PFSK-1 (cell line): Measurements from ENCODE around the gene PUS10.

Source experiments
- FOXP2 ChIP-seq: optimal IDR thresholded peaks from 2 replicates; pipeline ENCODE3; 2011; ENCODE audit warnings: borderline replicate concordance, control low read depth, inconsistent platforms; ENCODE audit not compliant: insufficient read depth; ENCODE audit errors: extremely low read length, extremely low read depth
- POLR2AphosphoS5 ChIP-seq: IDR thresholded peaks from 2 replicates; pipeline ENCODE4 v1.6.1; 2012; ENCODE audit warnings: low read depth, mild to moderate bottlenecking, control low read depth, low read length, moderate library complexity
- SIN3A ChIP-seq: IDR thresholded peaks from 2 replicates; pipeline ENCODE4 v1.6.1; 2012; ENCODE audit warnings: mild to moderate bottlenecking, low read length, moderate library complexity, borderline replicate concordance; ENCODE audit not compliant: insufficient read depth
- TAF1 ChIP-seq: IDR thresholded peaks from 2 replicates; pipeline ENCODE4 v1.6.1; 2012; ENCODE audit warnings: low read length, control low read depth, borderline replicate concordance; ENCODE audit not compliant: insufficient read depth
- TF ChIP-seq, protein P1 (sequence below), 2 experiments: IDR thresholded peaks; 2 replicates each; pipeline versions ENCODE4 v1.6.1 to v1.8.0; 2011 to 2012; ENCODE audit warnings: low read depth in 2 of 2, low read length in 2 of 2, control low read depth in 1 of 2, inconsistent platforms in 1 of 2, mild to moderate bottlenecking in 1 of 2, moderate library complexity in 1 of 2; ENCODE audit not compliant: insufficient read depth in 1 of 2

The PUS10 gene

DNA sequence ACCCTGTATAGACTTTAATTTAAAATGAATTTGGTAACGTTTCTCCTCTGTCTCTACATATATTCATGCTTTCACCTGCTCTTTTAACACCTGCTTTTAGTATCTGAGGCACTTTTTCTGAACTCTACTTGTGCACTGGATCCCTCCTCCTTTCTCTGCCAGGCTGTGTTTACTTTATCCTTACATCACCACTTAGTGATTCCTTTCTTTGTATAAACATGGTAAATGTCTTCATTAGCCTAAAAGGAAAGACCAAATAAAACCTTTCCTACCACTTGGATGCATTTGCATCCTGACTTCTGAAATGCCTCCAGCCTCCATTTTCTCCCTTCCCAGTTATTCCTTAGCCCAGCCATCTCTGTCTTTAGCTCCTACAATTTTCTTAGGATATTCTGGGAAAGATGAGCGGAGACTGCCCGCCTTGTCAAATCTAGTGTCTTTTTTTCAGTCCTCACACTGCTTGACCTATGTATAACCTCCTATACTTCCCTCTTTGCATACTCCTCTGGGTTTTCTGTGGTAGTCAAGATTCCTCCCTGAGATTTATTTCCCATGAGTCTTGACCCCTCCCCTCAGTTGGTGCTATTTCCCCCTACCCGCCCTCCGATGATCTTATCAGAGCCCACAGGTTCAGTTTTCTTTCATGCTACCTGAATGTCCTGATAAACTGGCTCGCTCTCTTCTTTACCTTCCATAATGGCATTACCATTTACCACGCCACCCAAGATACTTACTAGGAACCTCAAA is 91.9 kb downstream of the PUS10 start:
- TF ChIP-seq TAF1 (no peak), FOXP2 (no peak), POLR2AphosphoS5 (no peak), SIN3A (no peak)
- TF ChIP-seq, protein P1, sequence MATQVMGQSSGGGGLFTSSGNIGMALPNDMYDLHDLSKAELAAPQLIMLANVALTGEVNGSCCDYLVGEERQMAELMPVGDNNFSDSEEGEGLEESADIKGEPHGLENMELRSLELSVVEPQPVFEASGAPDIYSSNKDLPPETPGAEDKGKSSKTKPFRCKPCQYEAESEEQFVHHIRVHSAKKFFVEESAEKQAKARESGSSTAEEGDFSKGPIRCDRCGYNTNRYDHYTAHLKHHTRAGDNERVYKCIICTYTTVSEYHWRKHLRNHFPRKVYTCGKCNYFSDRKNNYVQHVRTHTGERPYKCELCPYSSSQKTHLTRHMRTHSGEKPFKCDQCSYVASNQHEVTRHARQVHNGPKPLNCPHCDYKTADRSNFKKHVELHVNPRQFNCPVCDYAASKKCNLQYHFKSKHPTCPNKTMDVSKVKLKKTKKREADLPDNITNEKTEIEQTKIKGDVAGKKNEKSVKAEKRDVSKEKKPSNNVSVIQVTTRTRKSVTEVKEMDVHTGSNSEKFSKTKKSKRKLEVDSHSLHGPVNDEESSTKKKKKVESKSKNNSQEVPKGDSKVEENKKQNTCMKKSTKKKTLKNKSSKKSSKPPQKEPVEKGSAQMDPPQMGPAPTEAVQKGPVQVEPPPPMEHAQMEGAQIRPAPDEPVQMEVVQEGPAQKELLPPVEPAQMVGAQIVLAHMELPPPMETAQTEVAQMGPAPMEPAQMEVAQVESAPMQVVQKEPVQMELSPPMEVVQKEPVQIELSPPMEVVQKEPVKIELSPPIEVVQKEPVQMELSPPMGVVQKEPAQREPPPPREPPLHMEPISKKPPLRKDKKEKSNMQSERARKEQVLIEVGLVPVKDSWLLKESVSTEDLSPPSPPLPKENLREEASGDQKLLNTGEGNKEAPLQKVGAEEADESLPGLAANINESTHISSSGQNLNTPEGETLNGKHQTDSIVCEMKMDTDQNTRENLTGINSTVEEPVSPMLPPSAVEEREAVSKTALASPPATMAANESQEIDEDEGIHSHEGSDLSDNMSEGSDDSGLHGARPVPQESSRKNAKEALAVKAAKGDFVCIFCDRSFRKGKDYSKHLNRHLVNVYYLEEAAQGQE (IDR thresholded peaks at IDR 0.05; ENCODE audit: insufficient read depth in 1 of 2, low read depth in 2 of 2, low read length in 2 of 2): no peak

- TF ChIP-seq FOXP2 (no peak), TAF1 (no peak), POLR2AphosphoS5 (no peak), SIN3A (no peak)
- TF ChIP-seq, protein P1 (IDR thresholded peaks at IDR 0.05; ENCODE audit: insufficient read depth in 1 of 2, low read depth in 2 of 2, low read length in 2 of 2): no peak
Measured at GRCh38 chr2:60907329-60907728, 110.7 kb downstream of the PUS10 start.

GRCh38 chr2:60906395-60906794 is 111.7 kb downstream of the PUS10 start:
- TF ChIP-seq FOXP2: no peak
- TF ChIP-seq POLR2AphosphoS5: no peak
- no peak for TF ChIP-seq SIN3A
- TF ChIP-seq, protein P1 (IDR thresholded peaks at IDR 0.05; ENCODE audit: insufficient read depth in 1 of 2, low read depth in 2 of 2, low read length in 2 of 2): no peak
- no peak for TF ChIP-seq TAF1

DNA sequence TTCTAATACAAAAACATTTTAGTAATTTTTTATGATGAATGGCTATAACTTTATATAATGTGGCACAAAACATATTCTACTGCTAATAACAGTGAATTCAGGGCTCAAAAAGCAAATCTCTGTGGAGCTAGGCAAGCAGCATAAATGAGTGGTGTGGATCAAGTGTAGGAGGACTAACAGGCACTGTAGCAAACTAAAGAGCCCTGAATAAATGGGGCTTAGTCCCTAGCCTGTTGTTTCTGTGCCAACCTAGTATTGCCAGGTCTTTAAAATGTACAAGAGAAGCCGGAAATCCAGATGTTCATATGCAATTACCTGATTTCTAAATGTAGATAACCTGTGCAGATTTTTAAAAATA is 118.2 kb downstream of the PUS10 start:
- no peak for TF ChIP-seq TAF1
- TF ChIP-seq, protein P1 (IDR thresholded peaks at IDR 0.05; ENCODE audit: insufficient read depth in 1 of 2, low read depth in 2 of 2, low read length in 2 of 2): no peak
- TF ChIP-seq POLR2AphosphoS5: no peak
- no peak for TF ChIP-seq SIN3A
- TF ChIP-seq FOXP2: no peak
